ENCODE results near the gene GSTM1.
A peak's percentile ranks its signal among the peaks of the same experiment; 100 is the strongest.
"Not testable (repeated sequence)": the region's sequence is repeated elsewhere in the genome, so short reads cannot be mapped to it uniquely, and the experiment has no call there.

Gene GSTM1

DNA sequence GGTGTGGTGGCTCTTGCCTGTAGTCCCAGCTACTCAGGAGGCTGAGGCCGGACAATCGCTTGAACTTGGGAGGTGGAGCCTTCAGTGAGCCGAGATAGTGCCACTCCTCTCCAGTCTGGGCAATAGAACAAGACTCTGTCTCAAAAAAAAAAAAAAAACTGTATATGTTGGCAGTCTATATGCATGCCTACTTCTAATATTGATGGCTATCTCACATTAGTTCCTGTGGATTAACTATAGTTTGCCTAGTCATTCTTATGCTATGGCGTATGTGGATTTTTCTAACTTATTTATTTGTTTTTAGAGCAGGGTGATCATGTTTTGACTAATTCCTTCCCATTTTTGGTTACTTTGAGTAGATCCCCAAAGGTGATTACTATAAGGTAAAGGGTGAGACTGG lies 9.4 kb downstream of the GSTM1 start:
- Histone ChIP-seq H3K14ac (ENCODE audit: low read length in 2 of 2) (no peak overlapping the region), H3K4me2 (ENCODE audit: low read length, poor library complexity, severe bottlenecking) (no peak overlapping the region), H3K18ac (ENCODE audit: low read depth in 1 of 2, low read length in 2 of 2) (no peak overlapping the region), H2BK15ac (ENCODE audit: low read depth, poor library complexity, severe bottlenecking) (no peak overlapping the region), H4K8ac (ENCODE audit: low read length) (no peak overlapping the region), H3K9ac (ENCODE audit: low read length) (no peak overlapping the region), H3K36me3 (ENCODE audit: control insufficient read depth in 1 of 2, insufficient read depth in 2 of 2, low read depth in 1 of 2, low read length in 2 of 2) (no peaks in the 10 kb centered on the region), H4K91ac (ENCODE audit: low read length) (no peak overlapping the region), H3K23ac (ENCODE audit: low read length in 2 of 2) (no peak overlapping the region), H2AFZ (ENCODE audit: low read depth, low read length) (no peak overlapping the region), H3K4ac (ENCODE audit: low read depth in 1 of 2, low read length in 2 of 2) (no peak overlapping the region), H2AK5ac (ENCODE audit: low read length, severe bottlenecking) (no peak overlapping the region), H3K4me3 (ENCODE audit: insufficient read depth in 1 of 2, low read depth in 1 of 2, low read length in 2 of 2) (no peak overlapping the region), H2BK120ac (ENCODE audit: low read depth, low read length) (no peak overlapping the region), H3K79me1 (replicated peaks; ENCODE audit: low read length, poor library complexity, severe bottlenecking) (no peaks in the 10 kb centered on the region), H2BK12ac (ENCODE audit: low read length in 2 of 2) (no peak overlapping the region), H3K4me1 (ENCODE audit: control insufficient read depth, insufficient read depth, low read depth, low read length) (no peaks in the 10 kb centered on the region), H2BK5ac (ENCODE audit: low read depth, low read length, poor library complexity, severe bottlenecking) (no peak overlapping the region), H3K27ac (ENCODE audit: low read length, poor library complexity, severe bottlenecking) (no peak overlapping the region), H3K27me3 (ENCODE audit: control insufficient read depth in 1 of 2, insufficient read depth in 1 of 2, low read length in 2 of 2) (no peaks in the 10 kb centered on the region), H3K9me3 (ENCODE audit: control insufficient read depth, low read length) (no peaks in the 10 kb centered on the region)
- WGBS = 95% methylated on average over 4 of the region's 4 CpGs
- no peak for DNase-seq

DNA sequence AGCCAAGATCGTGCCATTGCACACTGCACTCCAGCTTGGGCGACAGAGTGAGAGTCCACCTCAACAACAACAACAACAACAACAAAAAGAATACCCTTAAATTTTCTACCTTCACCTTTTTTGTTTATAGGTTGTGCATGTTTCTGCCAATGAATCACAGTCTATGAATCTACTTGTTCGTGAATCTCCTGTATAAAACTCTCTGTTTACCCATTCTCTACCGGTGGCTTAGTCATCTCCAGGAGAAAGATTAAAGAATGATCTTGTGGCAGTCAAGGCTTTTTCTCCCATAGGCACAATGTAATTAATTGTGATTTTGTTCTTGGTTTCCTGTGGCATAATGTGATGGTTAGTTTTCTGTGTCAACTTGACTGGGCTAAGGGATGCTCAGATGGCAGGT lies 10.2 kb downstream of the GSTM1 start:
- H2BK15ac ChIP-seq (ENCODE audit: low read depth, poor library complexity, severe bottlenecking); H3K9ac ChIP-seq (ENCODE audit: low read length); H3K79me1 ChIP-seq (replicated peaks; ENCODE audit: low read length, poor library complexity, severe bottlenecking); H3K36me3 ChIP-seq (ENCODE audit: control insufficient read depth in 1 of 2, insufficient read depth in 2 of 2, low read depth in 1 of 2, low read length in 2 of 2); H3K4me3 ChIP-seq (ENCODE audit: insufficient read depth in 1 of 2, low read depth in 1 of 2, low read length in 2 of 2); H2AK5ac ChIP-seq (ENCODE audit: low read length, severe bottlenecking); H2BK12ac ChIP-seq (ENCODE audit: low read length in 2 of 2); H3K14ac ChIP-seq (ENCODE audit: low read length in 2 of 2); H3K18ac ChIP-seq (ENCODE audit: low read depth in 1 of 2, low read length in 2 of 2); H3K4me2 ChIP-seq (ENCODE audit: low read length, poor library complexity, severe bottlenecking); H2BK120ac ChIP-seq (ENCODE audit: low read depth, low read length); H2BK5ac ChIP-seq (ENCODE audit: low read depth, low read length, poor library complexity, severe bottlenecking); H3K27ac ChIP-seq (ENCODE audit: low read length, poor library complexity, severe bottlenecking); H3K23ac ChIP-seq (ENCODE audit: low read length in 2 of 2); H3K27me3 ChIP-seq (ENCODE audit: control insufficient read depth in 1 of 2, insufficient read depth in 1 of 2, low read length in 2 of 2); H2AFZ ChIP-seq (ENCODE audit: low read depth, low read length); H4K91ac ChIP-seq (ENCODE audit: low read length); H4K8ac ChIP-seq (ENCODE audit: low read length); H3K9me3 ChIP-seq (ENCODE audit: control insufficient read depth, low read length); H3K4ac ChIP-seq (ENCODE audit: low read depth in 1 of 2, low read length in 2 of 2); H3K4me1 ChIP-seq (ENCODE audit: control insufficient read depth, insufficient read depth, low read depth, low read length): not testable (repeated sequence)
- 5% methylated on average over 2 of the region's 4 CpGs for WGBS
- DNase-seq = peak; percentile 33

GRCh38 chr1:109702940-109703339 lies 15.3 kb downstream of the GSTM1 start:
- H3K79me1 ChIP-seq (replicated peaks; ENCODE audit: low read length, poor library complexity, severe bottlenecking); H3K14ac ChIP-seq (ENCODE audit: low read length in 2 of 2); H3K36me3 ChIP-seq (ENCODE audit: control insufficient read depth in 1 of 2, insufficient read depth in 2 of 2, low read depth in 1 of 2, low read length in 2 of 2): not testable (repeated sequence)

GRCh38 chr1:109704173-109704572 lies 16.6 kb downstream of the GSTM1 start:
- WGBS = 85% methylated on average over 8 of the region's 8 CpGs
- H3K9ac ChIP-seq (ENCODE audit: low read length) = no peak overlapping the region
- no peak overlapping the region for H3K27ac ChIP-seq (ENCODE audit: low read length, poor library complexity, severe bottlenecking)
- H3K14ac ChIP-seq (ENCODE audit: low read length in 2 of 2) = no peak overlapping the region
- H3K4me1 ChIP-seq (ENCODE audit: control insufficient read depth, insufficient read depth, low read depth, low read length) = no peaks in the 10 kb centered on the region
- no peak overlapping the region for H2BK120ac ChIP-seq (ENCODE audit: low read depth, low read length)
- H3K79me1 ChIP-seq (replicated peaks; ENCODE audit: low read length, poor library complexity, severe bottlenecking) = no peaks in the 10 kb centered on the region
- H2AFZ ChIP-seq (ENCODE audit: low read depth, low read length) = no peak overlapping the region
- no peak overlapping the region for H2BK12ac ChIP-seq (ENCODE audit: low read length in 2 of 2)
- no peak overlapping the region for H4K8ac ChIP-seq (ENCODE audit: low read length)
- no peak for DNase-seq
- no peaks in the 10 kb centered on the region for H3K27me3 ChIP-seq (ENCODE audit: control insufficient read depth in 1 of 2, insufficient read depth in 1 of 2, low read length in 2 of 2)
- H2BK5ac ChIP-seq (ENCODE audit: low read depth, low read length, poor library complexity, severe bottlenecking) = no peak overlapping the region
- H3K4me3 ChIP-seq (ENCODE audit: insufficient read depth in 1 of 2, low read depth in 1 of 2, low read length in 2 of 2) = no peak overlapping the region
- H3K18ac ChIP-seq (ENCODE audit: low read depth in 1 of 2, low read length in 2 of 2) = no peak overlapping the region
- no peak overlapping the region for H3K23ac ChIP-seq (ENCODE audit: low read length in 2 of 2)
- H3K36me3 ChIP-seq (ENCODE audit: control insufficient read depth in 1 of 2, insufficient read depth in 2 of 2, low read depth in 1 of 2, low read length in 2 of 2) = no peaks in the 10 kb centered on the region
- H3K9me3 ChIP-seq (ENCODE audit: control insufficient read depth, low read length) = peaks cover 17% of the 10 kb centered on the region
- H3K4ac ChIP-seq (ENCODE audit: low read depth in 1 of 2, low read length in 2 of 2) = no peak overlapping the region
- no peak overlapping the region for H2AK5ac ChIP-seq (ENCODE audit: low read length, severe bottlenecking)
- H4K91ac ChIP-seq (ENCODE audit: low read length) = no peak overlapping the region
- no peak overlapping the region for H2BK15ac ChIP-seq (ENCODE audit: low read depth, poor library complexity, severe bottlenecking)
- no peak overlapping the region for H3K4me2 ChIP-seq (ENCODE audit: low read length, poor library complexity, severe bottlenecking)

More at GRCh38 chr1:109702940-109703339, 15.3 kb downstream of the GSTM1 start:
- H2BK15ac ChIP-seq (ENCODE audit: low read depth, poor library complexity, severe bottlenecking); H4K91ac ChIP-seq (ENCODE audit: low read length); H3K18ac ChIP-seq (ENCODE audit: low read depth in 1 of 2, low read length in 2 of 2); H3K4me1 ChIP-seq (ENCODE audit: control insufficient read depth, insufficient read depth, low read depth, low read length); DNase-seq; H2BK12ac ChIP-seq (ENCODE audit: low read length in 2 of 2); H2BK5ac ChIP-seq (ENCODE audit: low read depth, low read length, poor library complexity, severe bottlenecking); H3K27ac ChIP-seq (ENCODE audit: low read length, poor library complexity, severe bottlenecking); H3K27me3 ChIP-seq (ENCODE audit: control insufficient read depth in 1 of 2, insufficient read depth in 1 of 2, low read length in 2 of 2); H2AFZ ChIP-seq (ENCODE audit: low read depth, low read length); H3K9ac ChIP-seq (ENCODE audit: low read length); H3K23ac ChIP-seq (ENCODE audit: low read length in 2 of 2); H4K8ac ChIP-seq (ENCODE audit: low read length); H2AK5ac ChIP-seq (ENCODE audit: low read length, severe bottlenecking); H3K4me2 ChIP-seq (ENCODE audit: low read length, poor library complexity, severe bottlenecking); H3K4me3 ChIP-seq (ENCODE audit: insufficient read depth in 1 of 2, low read depth in 1 of 2, low read length in 2 of 2); H3K4ac ChIP-seq (ENCODE audit: low read depth in 1 of 2, low read length in 2 of 2); H2BK120ac ChIP-seq (ENCODE audit: low read depth, low read length): not testable (repeated sequence)
- peaks cover 11% of the 10 kb centered on the region for H3K9me3 ChIP-seq (ENCODE audit: control insufficient read depth, low read length)
- 96% methylated on average over 3 of the region's 3 CpGs for WGBS

All from mesenchymal stem cell (in vitro differentiated cells and primary cell).